Immature natural killer cell (primary cell): ENCODE results near the gene HDAC7. TPM values are rescaled to one million over a fixed set of nuclear protein-coding genes. Genes with fewer than 3 reads are reported as not detected.
A peak's percentile ranks its signal among the peaks of the same experiment; 100 is the strongest.

ENCODE experiments used
- DNase-seq, 3 donors: peaks; one replicate each; pipeline ENCODE4 v3.0.0; 2022; ENCODE audit warnings: mixed read lengths in 1 of 3
- H3K27ac Mint-ChIP-seq, 6 donors: one replicate each; pipeline ENCODE4 v1.8.0; 2020; ENCODE audit warnings: mixed read lengths in 6 of 6, mild to moderate bottlenecking in 5 of 6, inconsistent platforms in 4 of 6, moderate library complexity in 3 of 6
- H3K27me3 Mint-ChIP-seq, 3 donors: one replicate each; pipeline ENCODE4 v1.8.0; 2020 to 2021; ENCODE audit warnings: low read depth in 3 of 3, mild to moderate bottlenecking in 3 of 3, mixed read lengths in 3 of 3, moderate library complexity in 3 of 3, inconsistent platforms in 1 of 3
- H3K36me3 Mint-ChIP-seq, 3 donors: one replicate each; pipeline ENCODE4 v1.8.0; 2020; ENCODE audit warnings: mixed read lengths in 3 of 3, inconsistent platforms in 2 of 3, mild to moderate bottlenecking in 2 of 3
- H3K4me1 Mint-ChIP-seq, 2 donors: one replicate each; pipeline ENCODE4 v1.8.0; 2020; ENCODE audit warnings: inconsistent platforms in 2 of 2, mild to moderate bottlenecking in 2 of 2, mixed read lengths in 2 of 2, moderate library complexity in 1 of 2
- H3K4me3 Mint-ChIP-seq, 5 donors: one replicate each; pipeline ENCODE4 v1.8.0; 2020; ENCODE audit warnings: mild to moderate bottlenecking in 5 of 5, mixed read lengths in 5 of 5, inconsistent platforms in 3 of 5, moderate library complexity in 3 of 5
- H3K9me3 Mint-ChIP-seq, 6 donors: one replicate each; pipeline ENCODE4 v1.8.0; 2020; ENCODE audit warnings: mild to moderate bottlenecking in 6 of 6, mixed read lengths in 6 of 6, inconsistent platforms in 4 of 6, moderate library complexity in 3 of 6
- polyA plus RNA-seq, 3 donors: library from polyadenylated mRNA; unstranded; fragments of 300-500 nt; fragmentation: Illumina TruSeq; gene quantifications; one replicate each; pipeline ENCODE4 v1.2.3, GENCODE V29; 2021

Gene HDAC7
- 10 to 100 TPM in 2 of 3 donors, 1 to 10 TPM in 1; 5.9 to 29.1 (median 11.5) TPM for polyA plus RNA-seq

DNA sequence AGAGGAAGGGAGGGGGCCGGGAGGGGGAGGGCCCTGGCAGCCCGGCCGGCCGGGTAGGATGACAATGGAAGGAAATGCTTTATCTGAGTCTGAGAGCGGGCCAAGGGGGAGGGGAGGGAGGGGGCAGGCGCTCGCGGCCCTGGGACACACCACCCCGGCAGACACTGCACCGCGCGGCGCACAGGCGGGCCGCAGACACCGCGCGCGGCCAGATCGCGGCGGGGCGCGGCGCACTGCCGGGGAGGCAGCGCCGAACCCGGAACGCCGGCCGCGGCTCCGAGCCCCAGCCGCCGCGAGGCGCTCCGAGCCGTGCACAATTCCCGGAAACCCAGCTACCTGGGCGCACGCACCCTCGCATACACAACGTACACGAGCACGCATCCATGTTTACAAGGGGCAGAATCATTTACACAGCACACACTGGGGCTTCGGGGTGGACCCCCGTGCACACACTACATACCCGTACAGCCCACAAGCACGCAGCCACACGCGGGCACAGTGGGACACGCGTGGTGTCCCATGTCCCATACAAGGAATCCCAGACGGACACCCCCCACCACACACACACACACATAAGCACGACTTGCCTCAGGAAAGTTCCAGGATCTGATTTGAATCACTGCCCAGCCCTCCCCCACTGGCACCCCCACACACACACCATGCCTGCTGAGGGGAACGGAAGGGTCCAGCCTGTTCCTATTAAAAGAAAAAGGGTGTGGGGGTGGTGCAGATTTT lies at the start of gene HDAC7:
TSS of gene HDAC7 (minus strand) at position 8 of the 735 bp plus-strand sequence. CDS start 118 bp downstream, outside the sequence.
- DNase-seq, result peak; percentile 68 to 69 (median 68)
- no peaks in the 10 kb centered on the region for H3K9me3 Mint-ChIP-seq
- H3K27ac Mint-ChIP-seq, result peak within 1 kb of the TSS; percentile 91 to 98 (median 94)
- peak within 1 kb of the TSS; percentile 86 to 94 (median 89) for H3K4me3 Mint-ChIP-seq
- peaks cover 8 to 17% (median 8%) of the 10 kb centered on the region in 3 donors for H3K27me3 Mint-ChIP-seq
- peaks cover 62 to 79% of the 10 kb centered on the region in 2 donors for H3K4me1 Mint-ChIP-seq
- no peaks in the 10 kb centered on the region for H3K36me3 Mint-ChIP-seq

DNA sequence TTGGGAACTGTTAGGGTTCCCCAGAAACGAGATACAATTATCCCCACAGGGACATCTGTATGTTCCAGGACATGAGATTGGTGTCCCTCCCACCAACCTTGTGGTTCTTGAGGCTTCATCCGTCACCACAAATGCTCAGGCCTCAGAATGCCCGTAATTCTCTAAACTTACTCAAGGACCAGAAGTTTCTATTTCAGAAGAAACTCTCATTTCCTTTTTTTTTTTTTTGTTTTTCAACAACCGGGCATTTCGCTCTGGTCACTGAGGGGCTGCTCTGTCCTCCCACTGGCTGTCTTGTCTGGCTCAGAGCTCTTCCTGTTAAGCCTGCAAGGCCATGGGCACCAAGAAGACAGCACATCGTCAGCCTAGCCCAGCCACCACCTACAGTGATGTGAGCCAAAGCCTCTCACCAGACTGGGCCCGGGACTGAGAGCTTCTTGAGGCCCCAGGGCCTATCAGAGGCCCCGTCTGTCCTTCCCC lies 48.9 kb upstream of the HDAC7 start:
- Mint-ChIP-seq H3K27me3 (peaks cover 0 to 3% (median 0%) of the 10 kb centered on the region in 3 donors), H3K4me3 (no peak overlapping the region), H3K9me3 (no peaks in the 10 kb centered on the region), H3K27ac (no peak overlapping the region), H3K4me1 (peaks cover 1 to 10% of the 10 kb centered on the region in 2 donors), H3K36me3 (no peaks in the 10 kb centered on the region)
- DNase-seq, result no peak

DNA sequence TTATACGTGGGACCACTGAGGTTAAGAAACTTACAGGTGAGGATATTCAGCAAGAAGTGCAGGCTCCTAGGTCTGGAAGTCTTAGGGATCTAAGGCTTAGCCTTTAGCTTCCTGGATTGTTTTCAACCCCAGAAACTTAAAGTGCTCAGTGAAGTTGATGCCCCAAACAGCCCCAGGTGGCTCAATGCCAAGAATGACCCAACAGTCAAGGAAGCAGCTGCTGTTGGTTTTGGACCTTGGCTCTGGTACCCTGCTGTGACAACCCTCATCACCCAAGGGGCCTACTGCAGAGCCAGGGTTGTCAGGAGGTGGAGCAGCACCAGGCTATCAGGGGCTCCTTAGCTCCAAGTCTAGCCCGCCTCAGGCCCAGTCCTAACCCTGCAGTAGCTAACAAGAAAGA lies 48.3 kb upstream of the HDAC7 start:
- Mint-ChIP-seq H3K27me3 (peaks cover 0 to 3% (median 0%) of the 10 kb centered on the region in 3 donors), H3K36me3 (no peaks in the 10 kb centered on the region), H3K9me3 (no peaks in the 10 kb centered on the region), H3K27ac (no peak overlapping the region), H3K4me1 (peaks cover 1 to 10% of the 10 kb centered on the region in 2 donors), H3K4me3 (no peak overlapping the region)
- DNase-seq, result no peak

DNA sequence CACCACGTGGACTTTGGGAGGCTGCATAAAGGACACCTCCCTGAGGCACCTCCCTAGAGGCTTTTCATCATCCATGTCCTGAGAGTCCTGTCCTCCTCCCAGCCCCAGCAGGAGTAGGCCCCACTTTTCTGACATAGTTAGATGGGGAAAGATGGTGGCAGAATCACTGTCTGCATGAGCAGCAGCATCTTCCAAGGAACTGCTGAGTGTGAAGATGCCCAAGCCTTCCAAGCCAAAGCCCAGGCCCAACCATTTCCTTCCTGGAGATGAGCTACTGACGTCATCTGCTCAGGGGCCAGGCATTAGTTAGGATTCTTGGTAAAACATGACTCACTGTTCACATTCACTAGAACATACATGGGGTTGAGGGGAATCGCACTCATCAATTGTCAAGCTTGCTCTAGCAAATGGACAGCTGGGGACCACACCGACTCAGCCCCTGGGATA lies 47.8 kb upstream of the HDAC7 start:
- Mint-ChIP-seq H3K4me1 (peaks cover 1 to 10% of the 10 kb centered on the region in 2 donors), H3K4me3 (no peak overlapping the region), H3K9me3 (no peaks in the 10 kb centered on the region), H3K27ac (no peak overlapping the region), H3K36me3 (no peaks in the 10 kb centered on the region), H3K27me3 (peaks cover 0 to 3% (median 0%) of the 10 kb centered on the region in 3 donors)
- no peak for DNase-seq

DNA sequence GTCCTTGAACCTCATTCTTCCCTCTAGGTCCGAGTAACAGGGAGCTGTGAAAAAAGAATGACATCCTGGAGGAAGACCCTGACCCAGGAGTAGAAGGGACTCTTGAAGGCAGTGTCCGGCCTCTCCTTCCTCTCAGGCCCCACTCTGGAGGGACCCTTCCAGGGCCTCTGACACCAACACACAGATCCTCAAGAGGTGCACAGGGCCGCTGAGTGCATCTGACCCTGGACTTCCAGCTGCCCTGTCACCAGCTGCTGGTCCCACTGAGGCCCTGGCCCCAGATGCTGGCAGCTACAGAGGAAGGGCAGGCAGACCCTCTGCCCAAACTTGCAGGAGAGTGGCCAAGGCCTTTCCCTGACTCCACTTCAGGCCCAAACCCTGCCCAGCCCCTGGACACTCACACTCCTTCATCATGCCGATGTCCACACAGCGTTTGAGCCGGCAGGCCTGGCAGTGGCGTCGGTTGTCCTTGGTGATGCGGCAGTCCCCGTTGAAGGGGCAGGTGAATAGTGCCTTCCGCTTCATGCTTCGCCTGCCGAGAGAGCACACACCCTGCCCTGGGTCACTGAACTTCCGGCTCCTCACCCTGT lies 45.0 kb upstream of the HDAC7 start:
- H3K27ac Mint-ChIP-seq, result no peak overlapping the region
- no peaks in the 10 kb centered on the region for H3K36me3 Mint-ChIP-seq
- H3K27me3 Mint-ChIP-seq, result peaks cover 0 to 2% (median 0%) of the 10 kb centered on the region in 3 donors
- no peak for DNase-seq
- no peak overlapping the region for H3K4me3 Mint-ChIP-seq
- no peaks in the 10 kb centered on the region for H3K9me3 Mint-ChIP-seq
- peaks cover 0 to 4% of the 10 kb centered on the region in 2 donors for H3K4me1 Mint-ChIP-seq

DNA sequence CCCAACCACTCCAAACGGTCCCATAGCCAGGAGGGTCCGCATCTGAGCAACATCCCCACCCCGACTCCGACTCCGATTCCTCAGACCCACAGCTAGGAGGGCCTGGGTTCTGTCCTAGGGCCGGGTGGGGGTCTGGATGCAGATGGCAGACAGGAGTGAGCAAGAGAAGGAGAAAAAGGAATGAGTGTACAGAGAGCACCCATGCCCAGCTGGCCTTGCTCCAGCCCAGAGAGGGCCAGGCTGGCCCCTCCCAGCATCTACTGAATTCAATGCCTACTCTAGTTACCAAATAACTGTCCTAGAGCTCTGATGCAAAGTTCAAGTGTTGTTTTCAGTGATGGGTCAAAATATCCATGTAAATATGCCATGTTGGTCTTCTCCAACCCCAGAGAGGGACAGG lies 44.3 kb upstream of the HDAC7 start:
- Mint-ChIP-seq H3K9me3 (no peaks in the 10 kb centered on the region), H3K36me3 (no peaks in the 10 kb centered on the region), H3K4me1 (peaks cover 0 to 4% of the 10 kb centered on the region in 2 donors), H3K27me3 (no peaks in the 10 kb centered on the region), H3K4me3 (no peak overlapping the region), H3K27ac (no peak overlapping the region)
- DNase-seq, result no peak

DNA sequence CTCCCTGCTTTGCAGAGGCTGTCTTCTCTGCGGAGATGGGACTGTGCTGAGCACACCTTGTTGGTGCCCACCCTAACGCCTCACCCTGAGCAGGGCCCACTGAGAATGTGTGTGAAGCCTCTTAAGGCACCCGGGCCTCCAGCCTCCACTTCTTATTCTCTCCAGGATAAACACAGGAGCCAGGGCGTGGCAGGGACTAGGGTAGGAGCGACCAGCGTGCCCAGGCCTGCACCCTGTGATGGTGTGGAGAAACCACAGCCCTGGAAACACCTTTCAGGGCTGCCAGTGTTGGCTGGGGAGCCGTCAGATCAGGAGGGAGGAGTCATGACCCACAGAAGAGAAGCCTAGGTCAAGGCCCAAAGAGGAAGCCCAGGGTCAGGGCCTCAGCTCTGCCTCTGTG lies 43.8 kb upstream of the HDAC7 start:
- H3K27me3 Mint-ChIP-seq, result peaks cover 0 to 1% (median 0%) of the 10 kb centered on the region in 3 donors
- H3K9me3 Mint-ChIP-seq, result no peaks in the 10 kb centered on the region
- H3K36me3 Mint-ChIP-seq, result no peaks in the 10 kb centered on the region

DNA sequence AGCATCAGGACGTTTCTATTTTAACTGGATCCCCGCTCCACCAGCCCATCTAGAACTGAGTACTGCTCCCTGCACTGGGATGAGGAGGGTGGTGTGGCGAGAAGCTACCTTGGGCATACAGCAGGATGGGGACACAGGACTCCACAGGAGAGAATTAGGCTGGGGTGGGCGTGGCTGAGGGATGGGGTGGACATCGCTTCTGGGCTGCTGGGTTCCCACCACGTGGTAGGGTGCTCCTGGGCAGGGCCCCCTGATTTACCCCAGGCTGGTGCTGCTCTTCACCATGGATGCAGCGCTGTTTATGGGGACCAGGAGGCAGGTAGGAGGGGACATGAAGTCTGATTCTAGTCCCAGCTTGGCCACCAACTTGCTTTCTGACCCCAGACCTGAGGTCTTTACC lies 43.2 kb upstream of the HDAC7 start:
- no peaks in the 10 kb centered on the region for H3K36me3 Mint-ChIP-seq
- peaks cover 0 to 2% (median 1%) of the 10 kb centered on the region in 3 donors for H3K27me3 Mint-ChIP-seq
- no peaks in the 10 kb centered on the region for H3K4me1 Mint-ChIP-seq
- no peak for DNase-seq
- H3K27ac Mint-ChIP-seq, result no peak overlapping the region
- no peaks in the 10 kb centered on the region for H3K9me3 Mint-ChIP-seq
- no peak overlapping the region for H3K4me3 Mint-ChIP-seq

More for the DNA sequence above, 43.8 kb upstream of the HDAC7 start:
- H3K4me3 Mint-ChIP-seq, result no peak overlapping the region
- H3K4me1 Mint-ChIP-seq, result no peaks in the 10 kb centered on the region
- H3K27ac Mint-ChIP-seq, result no peak overlapping the region
- no peak for DNase-seq

DNA sequence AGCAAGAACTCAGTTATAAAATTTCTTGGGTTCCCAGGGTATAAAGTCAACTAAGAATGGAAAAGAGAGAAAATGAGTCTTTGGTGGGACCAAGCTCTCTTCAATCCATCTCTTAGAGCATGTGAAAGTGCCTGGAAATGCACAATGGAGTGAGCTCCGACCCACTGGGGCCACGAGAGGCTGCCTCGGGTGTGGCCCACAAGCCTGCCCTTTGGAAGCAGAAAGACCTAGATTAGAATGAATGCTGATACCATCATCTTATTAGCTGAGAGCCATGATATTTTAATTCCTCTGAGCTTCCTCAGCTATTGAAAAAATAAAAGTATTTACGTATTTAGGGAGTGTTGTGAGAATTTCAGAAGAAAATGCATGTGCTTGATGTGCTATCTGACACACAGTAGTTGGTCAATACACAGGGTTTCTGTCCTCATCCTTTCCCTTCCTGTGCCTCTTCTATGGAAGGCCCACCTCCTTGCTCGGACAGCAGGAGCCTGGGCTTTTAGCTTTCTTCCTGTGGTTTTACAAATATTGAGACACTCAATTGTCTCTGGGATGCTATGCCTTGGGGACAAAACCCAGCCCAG lies 42.6 kb upstream of the HDAC7 start:
- no peaks in the 10 kb centered on the region for H3K4me1 Mint-ChIP-seq

DNA sequence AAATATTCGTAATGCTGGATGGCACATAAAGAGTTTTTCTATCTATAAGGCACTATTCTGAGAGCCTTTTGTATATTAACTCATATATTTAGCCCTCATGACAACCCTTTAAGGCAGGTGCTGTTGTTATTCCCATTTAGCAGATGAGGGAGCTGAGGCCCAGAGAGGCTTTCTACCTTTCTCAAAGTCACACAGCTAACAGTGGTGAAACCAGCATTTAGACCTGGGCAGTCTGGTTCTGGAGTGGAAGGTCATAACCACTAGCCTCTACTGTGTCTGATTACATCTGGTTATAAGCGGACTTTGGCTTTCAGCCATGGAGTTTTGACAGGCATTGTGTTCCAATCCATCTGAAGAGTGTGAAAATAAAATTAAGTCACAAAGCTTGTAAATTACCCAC lies 41.2 kb upstream of the HDAC7 start:
- peaks cover 0 to 2% (median 1%) of the 10 kb centered on the region in 3 donors for H3K27me3 Mint-ChIP-seq
- no peaks in the 10 kb centered on the region for H3K4me1 Mint-ChIP-seq
- H3K36me3 Mint-ChIP-seq, result no peaks in the 10 kb centered on the region
- H3K4me3 Mint-ChIP-seq, result no peak overlapping the region
- H3K9me3 Mint-ChIP-seq, result no peaks in the 10 kb centered on the region
- no peak overlapping the region for H3K27ac Mint-ChIP-seq
- DNase-seq, result no peak

More for the DNA sequence above, 42.6 kb upstream of the HDAC7 start:
- Mint-ChIP-seq H3K27ac (no peak overlapping the region), H3K4me3 (no peak overlapping the region), H3K9me3 (no peaks in the 10 kb centered on the region), H3K27me3 (peaks cover 0 to 2% (median 1%) of the 10 kb centered on the region in 3 donors), H3K36me3 (no peaks in the 10 kb centered on the region)
- no peak for DNase-seq

DNA sequence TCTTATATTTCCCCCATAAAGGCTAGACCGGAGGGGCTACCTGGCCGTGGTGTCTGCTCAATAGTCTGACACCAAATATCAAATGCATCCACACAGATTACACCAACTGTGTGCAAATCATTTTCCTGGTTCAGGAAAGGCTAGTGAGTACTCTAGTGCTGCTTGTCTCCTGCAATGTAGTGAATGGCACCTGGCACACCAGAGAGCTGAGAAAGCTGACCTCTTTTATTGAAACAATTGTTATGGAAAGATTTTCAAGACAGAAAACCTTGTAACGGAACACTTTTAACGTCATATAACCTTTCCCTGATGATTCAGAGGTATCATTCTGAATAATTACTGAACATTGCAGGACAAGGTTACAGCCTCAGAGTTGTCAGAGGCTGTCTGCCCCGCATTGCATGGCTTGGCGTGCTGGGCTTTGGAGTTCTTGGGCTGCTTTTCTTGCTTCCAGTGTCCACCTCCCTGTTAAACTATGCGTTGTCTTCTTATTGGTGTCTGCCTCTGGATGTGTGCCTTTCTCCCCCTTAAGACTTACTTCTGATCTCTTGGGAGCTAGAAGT lies 40.7 kb upstream of the HDAC7 start:
- no peak for DNase-seq
- Mint-ChIP-seq H3K9me3 (no peaks in the 10 kb centered on the region), H3K4me3 (no peak overlapping the region), H3K4me1 (no peaks in the 10 kb centered on the region), H3K36me3 (no peaks in the 10 kb centered on the region), H3K27ac (no peak overlapping the region), H3K27me3 (peaks cover 0 to 2% (median 1%) of the 10 kb centered on the region in 3 donors)

DNA sequence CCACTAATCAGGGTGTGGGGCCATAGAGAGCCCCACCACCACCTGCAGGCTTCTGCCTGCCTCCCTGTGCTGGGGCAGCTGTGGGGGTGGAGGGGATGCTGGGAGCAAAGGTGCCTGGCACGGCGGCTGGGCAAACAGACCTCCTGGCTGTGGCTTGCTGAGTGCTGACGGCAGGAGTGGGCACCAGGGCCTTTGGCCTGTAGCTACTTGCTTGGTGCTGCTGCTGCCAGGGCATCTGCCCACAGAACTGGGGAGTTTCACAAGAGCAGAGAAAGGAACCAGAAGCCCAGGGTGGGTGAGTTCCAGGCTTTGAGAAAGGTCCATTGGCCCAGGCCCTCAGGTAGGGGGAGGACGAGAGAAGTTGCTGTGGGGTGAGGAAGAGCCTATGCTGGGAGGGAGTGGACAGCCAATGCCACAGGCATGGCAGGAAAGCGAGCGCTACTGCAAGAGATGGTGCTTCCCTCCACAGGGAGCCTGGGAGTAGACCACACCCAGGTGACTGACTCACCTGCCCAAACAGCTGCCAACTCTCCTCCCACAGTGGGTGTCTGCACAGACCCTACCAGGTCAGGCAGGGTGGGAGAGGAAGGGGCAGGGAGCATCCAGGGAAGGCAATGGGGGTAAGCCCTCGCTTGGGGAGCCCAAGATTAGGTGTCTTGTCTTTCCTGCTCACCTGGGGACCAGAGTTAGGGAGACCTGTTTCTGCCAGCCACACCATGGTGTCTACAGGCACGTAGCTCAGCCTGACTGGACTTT lies 39.0 kb upstream of the HDAC7 start:
- peaks cover 0 to 2% (median 1%) of the 10 kb centered on the region in 3 donors for H3K27me3 Mint-ChIP-seq
- H3K4me3 Mint-ChIP-seq, result no peak overlapping the region
- no peaks in the 10 kb centered on the region for H3K9me3 Mint-ChIP-seq
- no peak overlapping the region for H3K27ac Mint-ChIP-seq
- no peaks in the 10 kb centered on the region for H3K4me1 Mint-ChIP-seq
- no peaks in the 10 kb centered on the region for H3K36me3 Mint-ChIP-seq
- DNase-seq, result no peak
